DMS 273 (cell line): ENCODE measurements around the gene ZSWIM9.
"Not testable (repeated sequence)": the region's sequence is repeated elsewhere in the genome, so short reads cannot be mapped to it uniquely, and the experiment has no call there.

Source experiments
- DNase-seq: peaks from one replicate; lab custom pipeline; 2025; ENCODE audit not compliant: unreplicated experiment; lab: John Stamatoyannopoulos, UW

ZSWIM9 gene

GRCh38 chr19:48210005-48210404 lies 39.5 kb downstream of the ZSWIM9 start:
- no peak for DNase-seq

- no peak for DNase-seq
Observed at GRCh38 chr19:48213959-48214358, 43.5 kb downstream of the ZSWIM9 start.

GRCh38 chr19:48216933-48217332 lies 46.5 kb downstream of the ZSWIM9 start:
- no peak for DNase-seq

GRCh38 chr19:48218997-48219396 lies 48.5 kb downstream of the ZSWIM9 start:
- no peak for DNase-seq

GRCh38 chr19:48220784-48221183 lies 50.3 kb downstream of the ZSWIM9 start:
- DNase-seq: not testable (repeated sequence)

- DNase-seq: peak; percentile 11
Observed at GRCh38 chr19:48221628-48222027, 51.1 kb downstream of the ZSWIM9 start.

- no peak for DNase-seq
Observed at GRCh38 chr19:48230555-48231129, 60.2 kb downstream of the ZSWIM9 start.

- DNase-seq: no peak
Observed at GRCh38 chr19:48237057-48237456, 66.6 kb downstream of the ZSWIM9 start.

- no peak for DNase-seq
Observed at GRCh38 chr19:48239120-48239519, 68.6 kb downstream of the ZSWIM9 start.

GRCh38 chr19:48239582-48240141 lies 69.2 kb downstream of the ZSWIM9 start:
- DNase-seq: no peak

- DNase-seq: not testable (repeated sequence)
Observed at GRCh38 chr19:48241771-48242170, 71.3 kb downstream of the ZSWIM9 start.

- DNase-seq: no peak
Observed at GRCh38 chr19:48244281-48244680, 73.8 kb downstream of the ZSWIM9 start.

- DNase-seq: no peak
Observed at GRCh38 chr19:48246101-48246500, 75.6 kb downstream of the ZSWIM9 start.

- DNase-seq: no peak
Observed at GRCh38 chr19:48247212-48247611, 76.7 kb downstream of the ZSWIM9 start.
